Lower lobe of right lung (tissue), 2 donors: ENCODE results near the gene RALB. TPM values are rescaled to one million over a fixed set of nuclear protein-coding genes. Genes with fewer than 3 reads are reported as not detected.

ENCODE experiments used
- ATAC-seq, 2 donors: fragments of 200-7000 bp; cut with Tn5 transposase; one replicate each; pipeline ENCODE4 v1.9.1; 2020 to 2022; ENCODE audit warnings: mild to moderate bottlenecking in 2 of 2, moderate library complexity in 2 of 2
- DNase-seq: peaks from one replicate; pipeline ENCODE4 v3.0.0-alpha.2; 2020
- H3K27ac ChIP-seq: fragments of 200-600 bp; one replicate; pipeline ENCODE4 v1.8.0; 2022
- H3K27me3 ChIP-seq: fragments of 200-600 bp; one replicate; pipeline ENCODE4 v1.8.0; 2022; ENCODE audit warnings: low read depth
- H3K36me3 ChIP-seq: fragments of 200-600 bp; one replicate; pipeline ENCODE4 v1.8.0; 2022; ENCODE audit warnings: mild to moderate bottlenecking
- H3K4me1 ChIP-seq: fragments of 200-600 bp; one replicate; pipeline ENCODE4 v1.8.0; 2022
- H3K4me3 ChIP-seq: fragments of 200-600 bp; one replicate; pipeline ENCODE4 v1.8.0; 2022; ENCODE audit warnings: mild to moderate bottlenecking
- H3K9me3 ChIP-seq: fragments of 200-600 bp; one replicate; pipeline ENCODE4 v1.8.0; 2022
- intact Hi-C: fragments of 100-400 bp; cut with DNase I; formaldehyde crosslinking; loops from one replicate; pipeline ENCODE4 v1.11.0; 2022
- long read RNA-seq: library from polyadenylated mRNA; unstranded; transcript quantifications from one replicate; pipeline ENCODE4 v2.0.0, GENCODE V29; 2021
- total RNA-seq: library from RNA; stranded (reverse); fragmentation: NEBNext Ultra II Directional; extraction: Animal tissue kit (Norgen Biotek cat#: 25700); gene quantifications from one replicate; pipeline ENCODE4 v1.2.1, GENCODE V29; 2021
- TF ChIP-seq, protein P1 (sequence below): fragments of 200-600 bp; IDR thresholded peaks from one replicate; pipeline ENCODE4 v1.8.0; 2022; ENCODE audit warnings: antibody characterized with exemption, mild to moderate bottlenecking
- donor health status: DM: no; HTN: yes; CAD: no; lungs with severe emphysema.

The RALB gene, protein sequence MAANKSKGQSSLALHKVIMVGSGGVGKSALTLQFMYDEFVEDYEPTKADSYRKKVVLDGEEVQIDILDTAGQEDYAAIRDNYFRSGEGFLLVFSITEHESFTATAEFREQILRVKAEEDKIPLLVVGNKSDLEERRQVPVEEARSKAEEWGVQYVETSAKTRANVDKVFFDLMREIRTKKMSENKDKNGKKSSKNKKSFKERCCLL
- total RNA-seq = 65.8 TPM
- long read RNA-seq, transcript RALB-201 (5 exons, 2,344 nt) = major isoform, 189 of 331 reads
- long read RNA-seq, transcript RALB-203 (5 exons, 1,252 nt) = minor isoform, 103 of 331 reads
- long read RNA-seq, partial matches to known transcripts = 15 of 331 reads
- long read RNA-seq, other reads (novel, unspliced or antisense) = 23 of 331 reads

DNA sequence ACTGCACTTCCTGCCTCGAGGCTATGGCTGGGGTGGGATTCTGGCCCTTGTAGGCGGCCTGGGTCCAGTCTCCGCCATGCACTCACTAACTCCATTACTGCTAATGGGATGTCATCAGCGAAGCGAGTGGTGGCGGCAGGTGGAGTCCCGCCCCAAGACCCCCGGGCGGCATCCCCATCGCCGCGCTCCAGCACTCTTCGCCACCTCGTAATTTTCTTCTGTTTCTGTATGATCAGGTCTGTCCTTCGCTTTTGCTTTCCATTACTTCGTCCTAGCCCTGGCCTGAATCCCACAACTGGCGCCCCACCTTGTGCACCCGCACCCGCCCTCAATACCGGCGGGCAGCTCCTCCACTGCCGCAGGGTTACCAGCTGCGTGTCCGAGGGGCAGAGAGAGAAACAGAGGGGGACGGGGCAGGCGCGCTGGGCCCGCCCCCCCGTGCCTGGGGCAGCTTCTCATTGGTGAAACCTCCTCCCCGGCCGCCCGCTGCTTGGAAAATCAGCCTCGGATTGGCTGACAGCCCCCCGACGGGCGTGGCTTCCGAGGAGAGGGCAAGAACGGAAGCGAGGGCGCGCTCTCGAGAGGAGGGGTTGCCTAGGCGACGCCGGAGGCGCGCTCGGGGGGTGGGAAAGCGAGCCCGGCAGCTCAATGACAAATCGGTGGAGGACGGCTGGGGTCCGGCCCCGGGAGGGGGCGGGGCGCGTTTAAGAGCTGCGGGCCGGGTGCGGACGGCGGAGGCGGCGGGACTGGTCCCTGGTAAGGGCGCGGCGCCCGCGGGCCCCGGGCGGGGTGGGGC, at the start of gene RALB:
Gene RALB (plus strand): TSS at position 628 of the 796 bp plus-strand sequence. CDS start 25,813 bp downstream, outside the sequence.
- TF ChIP-seq, protein P1, sequence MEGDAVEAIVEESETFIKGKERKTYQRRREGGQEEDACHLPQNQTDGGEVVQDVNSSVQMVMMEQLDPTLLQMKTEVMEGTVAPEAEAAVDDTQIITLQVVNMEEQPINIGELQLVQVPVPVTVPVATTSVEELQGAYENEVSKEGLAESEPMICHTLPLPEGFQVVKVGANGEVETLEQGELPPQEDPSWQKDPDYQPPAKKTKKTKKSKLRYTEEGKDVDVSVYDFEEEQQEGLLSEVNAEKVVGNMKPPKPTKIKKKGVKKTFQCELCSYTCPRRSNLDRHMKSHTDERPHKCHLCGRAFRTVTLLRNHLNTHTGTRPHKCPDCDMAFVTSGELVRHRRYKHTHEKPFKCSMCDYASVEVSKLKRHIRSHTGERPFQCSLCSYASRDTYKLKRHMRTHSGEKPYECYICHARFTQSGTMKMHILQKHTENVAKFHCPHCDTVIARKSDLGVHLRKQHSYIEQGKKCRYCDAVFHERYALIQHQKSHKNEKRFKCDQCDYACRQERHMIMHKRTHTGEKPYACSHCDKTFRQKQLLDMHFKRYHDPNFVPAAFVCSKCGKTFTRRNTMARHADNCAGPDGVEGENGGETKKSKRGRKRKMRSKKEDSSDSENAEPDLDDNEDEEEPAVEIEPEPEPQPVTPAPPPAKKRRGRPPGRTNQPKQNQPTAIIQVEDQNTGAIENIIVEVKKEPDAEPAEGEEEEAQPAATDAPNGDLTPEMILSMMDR = no peak
- Histone ChIP-seq H3K9me3 (no peaks in the 10 kb centered on the region), H3K4me1 (peaks cover 49% of the 10 kb centered on the region), H3K36me3 (no peaks in the 10 kb centered on the region), H3K4me3 (peak within 1 kb of the TSS; percentile 89), H3K27me3 (no peaks in the 10 kb centered on the region), H3K27ac (peak within 1 kb of the TSS; percentile 96)
- DNase-seq = peak; percentile 100
- peak; percentile 96 to 97 for ATAC-seq
- intact Hi-C loops = no loop called here

DNA sequence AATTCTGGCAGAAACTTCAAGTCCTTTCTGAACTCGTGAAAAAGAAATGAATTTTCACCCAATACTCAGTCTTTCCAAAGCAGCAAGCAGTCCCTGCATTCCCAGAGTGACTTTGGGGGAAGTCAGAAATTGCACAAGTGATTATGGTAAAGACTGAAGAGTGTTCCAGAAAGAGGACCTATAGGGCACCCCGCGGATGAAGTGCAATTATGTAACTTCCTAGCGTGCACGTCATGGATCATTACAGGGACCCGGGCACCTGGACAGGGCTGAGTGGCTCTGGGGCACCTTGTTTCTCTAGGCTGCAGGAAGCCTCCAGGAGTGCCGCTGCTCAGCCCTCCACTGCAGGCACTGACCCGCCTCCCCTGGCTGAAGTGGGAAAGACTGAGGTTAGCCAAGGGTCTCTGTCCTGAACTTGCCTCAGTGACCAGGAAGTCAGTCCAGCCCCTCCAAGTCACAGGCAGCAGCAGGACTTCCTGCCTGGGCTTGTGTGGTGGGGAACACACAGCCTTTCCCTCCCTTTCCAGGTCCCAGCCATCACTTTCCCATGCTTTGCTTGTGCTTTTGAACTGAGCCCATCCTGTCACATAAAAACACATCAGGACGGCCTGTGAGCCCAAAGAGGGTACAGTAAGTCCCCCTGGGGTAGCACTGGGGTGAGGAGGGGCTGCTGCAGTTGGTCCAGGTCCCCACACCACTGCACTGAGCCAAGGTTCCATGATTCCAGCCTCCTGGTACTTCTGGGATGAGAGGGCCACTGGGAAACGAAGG, 49.2 kb upstream of the RALB start:
- no peaks in the 10 kb centered on the region for H3K36me3 ChIP-seq
- H3K4me3 ChIP-seq = no peak overlapping the region
- peaks cover 12% of the 10 kb centered on the region for H3K4me1 ChIP-seq
- H3K27me3 ChIP-seq = no peaks in the 10 kb centered on the region
- ATAC-seq = peak; percentile 67 to 78
- DNase-seq = no peak
- intact Hi-C loops = no loop called here
- TF ChIP-seq, protein P1 = no peak
- peaks cover under 1% of the 10 kb centered on the region for H3K9me3 ChIP-seq
- H3K27ac ChIP-seq = peak overlapping the region; percentile 13

- Histone ChIP-seq H3K9me3 (no peaks in the 10 kb centered on the region), H3K4me1 (peaks cover 12% of the 10 kb centered on the region), H3K27ac (peak overlapping the region; percentile 13), H3K36me3 (no peaks in the 10 kb centered on the region), H3K4me3 (no peak overlapping the region), H3K27me3 (no peaks in the 10 kb centered on the region)
- peak in 1 of 2 donors; percentile 14 for ATAC-seq
- no peak for DNase-seq
- TF ChIP-seq, protein P1 = no peak
- intact Hi-C loops = no loop called here
Measured at GRCh38 chr2:120204022-120204405, 48.6 kb upstream of the RALB start.

DNA sequence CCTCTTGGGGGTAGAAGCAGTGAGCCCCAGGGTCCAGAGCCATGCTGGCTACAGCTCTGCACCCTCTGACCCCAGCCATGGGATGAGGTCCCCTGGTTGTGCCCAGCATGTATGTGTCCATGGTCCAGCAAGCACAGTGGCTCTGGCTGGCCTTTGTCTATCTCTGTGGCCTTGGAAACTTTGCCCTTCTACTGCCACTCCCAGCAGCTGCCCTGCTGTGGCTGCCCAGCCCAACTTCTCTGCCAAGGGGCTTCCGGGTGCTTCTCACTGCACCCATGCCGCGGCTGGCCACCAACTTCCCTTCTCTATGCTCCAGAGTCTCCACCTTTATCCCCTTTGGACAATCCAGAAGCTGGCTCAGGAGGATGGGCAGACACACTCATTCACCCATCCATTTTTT, 48.2 kb upstream of the RALB start:
- TF ChIP-seq, protein P1 = no peak
- peaks cover 12% of the 10 kb centered on the region for H3K4me1 ChIP-seq
- peak overlapping the region; percentile 13 for H3K27ac ChIP-seq
- no peaks in the 10 kb centered on the region for H3K36me3 ChIP-seq
- ATAC-seq (no peak), DNase-seq (no peak)
- intact Hi-C loops = no loop called here
- H3K4me3 ChIP-seq = no peak overlapping the region
- no peaks in the 10 kb centered on the region for H3K27me3 ChIP-seq
- no peaks in the 10 kb centered on the region for H3K9me3 ChIP-seq

DNA sequence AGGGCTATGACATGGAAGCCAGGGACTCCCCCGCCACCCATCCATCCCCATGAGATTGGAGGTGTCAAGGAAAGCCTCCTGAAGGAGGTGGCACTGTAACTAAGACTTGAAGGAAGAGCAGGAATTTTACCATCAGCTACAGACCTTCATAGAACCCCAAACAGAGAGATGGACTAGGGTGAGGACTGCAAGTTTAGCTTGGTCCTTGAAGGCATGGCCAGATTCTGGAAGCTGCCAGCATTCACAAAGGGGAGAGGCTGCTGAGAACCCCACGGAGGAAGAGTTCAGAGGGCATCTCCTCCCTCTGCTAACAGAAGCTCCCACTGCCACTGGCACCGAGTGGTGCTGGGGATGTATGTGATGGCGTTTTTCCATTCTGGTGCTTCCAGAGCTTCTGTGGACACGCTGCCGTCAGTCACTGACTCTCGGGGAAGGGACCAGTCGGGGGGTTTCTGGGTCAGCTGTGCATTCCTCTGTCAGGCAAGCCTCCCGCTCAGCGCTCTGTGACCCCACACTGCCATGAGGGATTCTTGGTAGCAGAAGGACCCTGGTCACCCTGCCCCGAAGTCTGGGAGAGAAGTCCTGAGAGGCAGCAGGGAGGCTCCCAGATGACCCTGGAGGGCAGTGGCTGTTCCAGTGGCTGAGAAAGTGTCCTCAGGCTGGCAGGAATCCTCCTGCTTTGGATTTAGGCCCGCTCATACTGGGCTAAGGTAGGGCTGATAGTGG, 47.5 kb upstream of the RALB start:
- Histone ChIP-seq H3K9me3 (no peaks in the 10 kb centered on the region), H3K4me1 (peaks cover 12% of the 10 kb centered on the region), H3K36me3 (no peaks in the 10 kb centered on the region), H3K27me3 (no peaks in the 10 kb centered on the region), H3K27ac (no peak overlapping the region), H3K4me3 (no peak overlapping the region)
- no peak for DNase-seq
- TF ChIP-seq, protein P1 = no peak
- ATAC-seq = no peak
- intact Hi-C loops = no loop called here
